Measurements from ENCODE around the gene ADGRA3.

GRCh38 chr4:22556495-22556894 is 40.6 kb upstream of the ADGRA3 start:
- TF ChIP-seq CTCF (IDR thresholded peaks at IDR 0.05 in 4 of 5, conservative IDR thresholded peaks at IDR 0.05 in 1 of 5) (no peak), POLR2A (IDR thresholded peaks at IDR 0.05) (no peak)
